ENCODE results near the gene ANKRD11.

ANKRD11 gene

DNA sequence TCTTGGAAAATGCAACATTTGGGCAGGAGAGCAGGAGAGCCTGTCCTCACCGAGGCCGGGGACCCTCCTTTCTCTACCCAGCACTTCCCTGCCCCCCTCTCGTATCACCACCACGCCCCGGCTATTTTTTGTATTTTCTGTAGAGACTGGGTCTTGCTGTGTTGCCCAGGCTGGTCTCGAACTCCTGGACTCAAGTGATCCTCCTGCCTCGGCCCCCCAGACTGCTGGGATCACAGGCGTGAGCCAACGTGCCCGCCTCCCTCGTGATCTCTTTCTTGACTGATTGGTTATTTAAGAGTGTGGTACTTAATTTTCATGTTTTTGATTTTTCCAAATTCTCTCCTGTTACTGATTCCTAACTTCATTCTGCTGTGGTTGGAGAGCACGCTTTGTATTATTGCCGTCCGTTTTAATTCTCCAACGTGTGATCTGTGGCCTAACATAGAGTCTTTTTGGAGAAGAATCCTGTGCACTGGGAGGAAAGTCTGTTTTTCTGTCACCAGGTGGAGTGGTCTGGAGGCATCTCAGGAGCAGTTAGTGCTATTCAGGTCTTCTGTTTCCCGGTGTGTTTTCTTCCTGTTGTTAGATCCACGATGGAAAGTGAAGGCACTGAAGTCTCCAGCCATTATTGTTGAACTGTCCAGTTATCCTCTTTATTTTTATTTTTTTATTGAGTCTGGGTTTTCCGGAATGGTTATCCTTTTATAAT, 232.4 kb downstream of the ANKRD11 start:
- 0 out of 2 replicates have a peak, but pooled peaks cover 3% of the 10 kb centered on the region for H3F3A ChIP-seq (ENCODE audit: insufficient read depth)
- H3K4me2 ChIP-seq (ENCODE audit: low read depth, low read length, poor library complexity, severe bottlenecking), result no peak overlapping the region
- H3K36me3 ChIP-seq (ENCODE audit: low read length), result no peaks in the 10 kb centered on the region
- no peaks in the 10 kb centered on the region for H3K79me2 ChIP-seq (ENCODE audit: insufficient read depth, low read length)
- TF ChIP-seq, protein P1, sequence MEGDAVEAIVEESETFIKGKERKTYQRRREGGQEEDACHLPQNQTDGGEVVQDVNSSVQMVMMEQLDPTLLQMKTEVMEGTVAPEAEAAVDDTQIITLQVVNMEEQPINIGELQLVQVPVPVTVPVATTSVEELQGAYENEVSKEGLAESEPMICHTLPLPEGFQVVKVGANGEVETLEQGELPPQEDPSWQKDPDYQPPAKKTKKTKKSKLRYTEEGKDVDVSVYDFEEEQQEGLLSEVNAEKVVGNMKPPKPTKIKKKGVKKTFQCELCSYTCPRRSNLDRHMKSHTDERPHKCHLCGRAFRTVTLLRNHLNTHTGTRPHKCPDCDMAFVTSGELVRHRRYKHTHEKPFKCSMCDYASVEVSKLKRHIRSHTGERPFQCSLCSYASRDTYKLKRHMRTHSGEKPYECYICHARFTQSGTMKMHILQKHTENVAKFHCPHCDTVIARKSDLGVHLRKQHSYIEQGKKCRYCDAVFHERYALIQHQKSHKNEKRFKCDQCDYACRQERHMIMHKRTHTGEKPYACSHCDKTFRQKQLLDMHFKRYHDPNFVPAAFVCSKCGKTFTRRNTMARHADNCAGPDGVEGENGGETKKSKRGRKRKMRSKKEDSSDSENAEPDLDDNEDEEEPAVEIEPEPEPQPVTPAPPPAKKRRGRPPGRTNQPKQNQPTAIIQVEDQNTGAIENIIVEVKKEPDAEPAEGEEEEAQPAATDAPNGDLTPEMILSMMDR (IDR thresholded peaks at IDR 0.05; ENCODE audit: insufficient read depth, low read length, poor library complexity, severe bottlenecking), result no peak
- TF ChIP-seq EZH2phosphoT487 (conservative IDR thresholded peaks at IDR 0.05; ENCODE audit: low read length), result no peak
- no peaks in the 10 kb centered on the region for H3K9me3 ChIP-seq (ENCODE audit: insufficient read depth, low read length)
- no peaks in the 10 kb centered on the region for H3K9me2 ChIP-seq (replicated peaks; ENCODE audit: insufficient read depth, low read length)
- H2AFZ ChIP-seq (ENCODE audit: low read depth, low read length, severe bottlenecking), result no peak overlapping the region
- H3K9ac ChIP-seq (ENCODE audit: low read length), result no peak overlapping the region
- no peaks in the 10 kb centered on the region for H4K20me1 ChIP-seq (ENCODE audit: low read depth, low read length)
- no peak overlapping the region for H3K27ac ChIP-seq (ENCODE audit: low read depth, low read length)
- no peaks in the 10 kb centered on the region for H3K27me3 ChIP-seq (ENCODE audit: low read length)
- H3K4me3 ChIP-seq (ENCODE audit: insufficient read depth, low read length, poor library complexity, severe bottlenecking), result no peak overlapping the region

DNA sequence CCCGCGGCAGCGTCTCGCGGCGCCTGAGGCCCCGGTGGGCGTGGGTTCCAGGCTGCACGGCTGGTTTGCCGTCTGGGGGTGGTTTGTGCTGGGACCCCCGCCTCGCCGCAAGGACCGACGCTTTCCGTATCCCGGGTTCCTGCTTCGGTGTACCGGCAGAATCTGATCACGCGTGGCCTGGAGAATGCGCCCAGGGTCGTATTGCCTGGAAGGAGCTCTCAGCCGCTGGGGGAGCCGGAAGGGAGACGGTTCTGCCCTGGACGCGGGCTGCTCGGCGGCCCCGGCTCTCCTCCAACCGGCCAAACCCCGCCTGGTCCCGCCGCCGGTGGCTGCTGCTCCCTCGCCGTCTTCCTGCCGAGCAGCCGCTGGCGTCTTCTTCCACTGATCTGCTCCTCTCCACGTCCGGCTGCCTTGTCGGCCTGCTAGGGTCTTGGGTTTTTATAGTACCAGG, 233.1 kb downstream of the ANKRD11 start:
- no peaks in the 10 kb centered on the region for H3K9me3 ChIP-seq (ENCODE audit: insufficient read depth, low read length)
- H3F3A ChIP-seq (ENCODE audit: insufficient read depth), result 0 out of 2 replicates have a peak, but pooled peaks cover 3% of the 10 kb centered on the region
- no peak overlapping the region for H3K9ac ChIP-seq (ENCODE audit: low read length)
- no peaks in the 10 kb centered on the region for H4K20me1 ChIP-seq (ENCODE audit: low read depth, low read length)
- TF ChIP-seq, protein P1 (IDR thresholded peaks at IDR 0.05; ENCODE audit: insufficient read depth, low read length, poor library complexity, severe bottlenecking), result no peak
- no peak for TF ChIP-seq EZH2phosphoT487 (conservative IDR thresholded peaks at IDR 0.05; ENCODE audit: low read length)
- no peak overlapping the region for H3K4me3 ChIP-seq (ENCODE audit: insufficient read depth, low read length, poor library complexity, severe bottlenecking)
- no peaks in the 10 kb centered on the region for H3K79me2 ChIP-seq (ENCODE audit: insufficient read depth, low read length)
- H3K9me2 ChIP-seq (replicated peaks; ENCODE audit: insufficient read depth, low read length), result no peaks in the 10 kb centered on the region
- no peaks in the 10 kb centered on the region for H3K36me3 ChIP-seq (ENCODE audit: low read length)
- H3K27ac ChIP-seq (ENCODE audit: low read depth, low read length), result no peak overlapping the region
- no peaks in the 10 kb centered on the region for H3K27me3 ChIP-seq (ENCODE audit: low read length)
- H2AFZ ChIP-seq (ENCODE audit: low read depth, low read length, severe bottlenecking), result no peak overlapping the region
- no peak overlapping the region for H3K4me2 ChIP-seq (ENCODE audit: low read depth, low read length, poor library complexity, severe bottlenecking)

DNA sequence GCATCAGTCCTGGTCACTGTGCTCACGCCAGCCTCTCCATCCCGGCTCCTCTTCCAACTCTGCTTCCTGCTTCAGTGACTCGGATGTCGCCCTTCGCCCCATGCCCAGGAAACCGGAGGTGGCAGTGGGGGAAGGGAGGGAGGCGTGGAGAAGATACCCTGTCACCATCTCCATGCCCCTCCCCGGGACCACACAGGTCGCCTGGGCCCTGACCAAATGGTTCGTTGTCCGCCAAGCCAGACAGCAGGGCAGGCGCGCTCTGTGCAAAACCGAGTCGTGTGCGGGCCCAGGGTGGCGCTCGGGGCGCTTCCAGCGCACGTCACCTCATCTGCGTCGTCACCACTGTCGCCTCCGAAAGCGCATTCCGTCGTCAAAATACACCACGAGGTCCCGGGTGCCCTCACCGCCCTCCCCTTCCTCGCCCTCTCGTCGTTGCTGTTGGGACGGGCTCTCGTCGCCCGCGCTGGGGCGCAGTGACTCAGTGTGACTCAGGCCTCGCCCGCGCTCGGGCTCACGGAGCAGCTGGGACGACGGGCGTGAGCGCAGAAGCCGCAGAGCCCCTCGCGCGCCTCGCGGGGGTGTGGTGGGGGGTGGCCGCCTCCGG, 233.6 kb downstream of the ANKRD11 start:
- no peak overlapping the region for H3K4me3 ChIP-seq (ENCODE audit: insufficient read depth, low read length, poor library complexity, severe bottlenecking)
- no peaks in the 10 kb centered on the region for H3K36me3 ChIP-seq (ENCODE audit: low read length)
- H2AFZ ChIP-seq (ENCODE audit: low read depth, low read length, severe bottlenecking), result no peak overlapping the region
- H3F3A ChIP-seq (ENCODE audit: insufficient read depth), result 0 out of 2 replicates have a peak, but pooled peaks cover 3% of the 10 kb centered on the region
- no peaks in the 10 kb centered on the region for H3K27me3 ChIP-seq (ENCODE audit: low read length)
- no peaks in the 10 kb centered on the region for H4K20me1 ChIP-seq (ENCODE audit: low read depth, low read length)
- no peak overlapping the region for H3K27ac ChIP-seq (ENCODE audit: low read depth, low read length)
- no peaks in the 10 kb centered on the region for H3K9me3 ChIP-seq (ENCODE audit: insufficient read depth, low read length)
- no peak overlapping the region for H3K9ac ChIP-seq (ENCODE audit: low read length)
- no peaks in the 10 kb centered on the region for H3K9me2 ChIP-seq (replicated peaks; ENCODE audit: insufficient read depth, low read length)
- H3K79me2 ChIP-seq (ENCODE audit: insufficient read depth, low read length), result no peaks in the 10 kb centered on the region
- no peak overlapping the region for H3K4me2 ChIP-seq (ENCODE audit: low read depth, low read length, poor library complexity, severe bottlenecking)
- TF ChIP-seq, protein P1 (IDR thresholded peaks at IDR 0.05; ENCODE audit: insufficient read depth, low read length, poor library complexity, severe bottlenecking), result no peak
- no peak for TF ChIP-seq EZH2phosphoT487 (conservative IDR thresholded peaks at IDR 0.05; ENCODE audit: low read length)

Measured in SU-DHL-6 (cell line).